AG20443 (cell line): Measurements from ENCODE around the gene PPP2R5D.

Experiments used
- DNase-seq: peaks from one replicate; pipeline ENCODE4 v3.0.0; 2012; ENCODE audit warnings: low spot score, mixed read lengths

The PPP2R5D gene

GRCh38 chr6:43059168-43060033, 75.0 kb downstream of the PPP2R5D start, which contains the start of the genes KLC4 and MRPL2:
Gene KLC4 (plus strand): TSS chr6:43059631. CDS start chr6:43061336, 1,705 bp downstream.
Gene MRPL2 (minus strand): TSS chr6:43059434. CDS start chr6:43059381, 53 bp downstream.
- peak; percentile 99 for DNase-seq

GRCh38 chr6:43060034-43060754, 75.8 kb downstream of the PPP2R5D start:
- DNase-seq, result no peak

- no peak for DNase-seq
These were observed 76.6 kb downstream of the PPP2R5D start for GRCh38 chr6:43060755-43061633.

GRCh38 chr6:43061861-43062260, 77.5 kb downstream of the PPP2R5D start:
- no peak for DNase-seq
